GM18505 (cell line): ENCODE results near the gene RBL1.
"Not testable (repeated sequence)": the region's sequence is repeated elsewhere in the genome, so short reads cannot be mapped to it uniquely, and the experiment has no call there.

ENCODE experiments used
- ATAC-seq: cut with Tn5 transposase; IDR thresholded peaks from one replicate; pipeline ENCODE4 v1.9.1; 2021; ENCODE audit not compliant: unreplicated experiment
- POLR2A ChIP-seq: IDR thresholded peaks from 4 replicates; pipeline ENCODE4 v1.6.1; 2011; ENCODE audit warnings: borderline replicate concordance; ENCODE audit not compliant: insufficient read depth, insufficient read length; ENCODE audit errors: extremely low read depth

The RBL1 gene

DNA sequence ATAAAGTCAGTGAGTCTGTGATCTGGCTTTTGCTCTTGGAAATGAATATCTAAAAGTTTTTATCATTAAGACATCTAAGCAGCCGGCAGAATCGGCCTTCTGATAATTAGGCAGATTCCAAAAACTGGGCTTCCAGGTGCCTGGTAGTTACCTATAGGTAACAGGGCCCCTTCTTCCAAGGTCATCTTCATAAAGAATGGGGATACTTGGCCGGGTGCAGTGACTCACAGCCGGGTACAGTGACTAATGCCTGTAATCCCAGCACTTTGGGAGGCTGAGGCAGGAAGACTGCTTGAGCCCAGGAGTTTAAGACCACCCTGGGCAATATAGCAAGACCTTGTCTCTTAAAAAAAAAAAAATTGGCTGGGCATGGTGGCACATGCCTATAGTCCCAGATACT, 12.9 kb upstream of the RBL1 start:
- no peak for TF ChIP-seq POLR2A

DNA sequence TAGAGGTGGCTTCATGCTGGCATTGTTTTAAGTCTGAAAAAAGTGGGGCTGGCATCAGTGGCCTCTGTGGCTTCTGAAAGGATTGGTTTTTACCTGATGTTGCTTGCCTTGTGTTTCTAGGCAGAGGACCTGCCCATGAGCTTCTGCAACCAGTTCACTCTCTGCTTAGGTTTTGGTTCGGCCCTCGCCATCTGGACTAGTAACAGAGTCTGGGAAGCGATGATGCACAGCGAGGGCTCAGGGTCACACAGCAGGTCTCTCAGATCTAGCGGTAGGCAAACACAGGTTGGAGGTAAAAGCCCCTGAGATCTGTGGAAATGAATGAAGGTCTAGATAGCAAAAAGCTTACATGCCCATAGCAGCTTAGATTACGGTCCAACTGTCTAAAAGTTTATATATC, 6.8 kb upstream of the RBL1 start:
- no peak for TF ChIP-seq POLR2A
- ATAC-seq, result no peak

More for the DNA sequence above, 12.9 kb upstream of the RBL1 start:
- no peak for ATAC-seq

DNA sequence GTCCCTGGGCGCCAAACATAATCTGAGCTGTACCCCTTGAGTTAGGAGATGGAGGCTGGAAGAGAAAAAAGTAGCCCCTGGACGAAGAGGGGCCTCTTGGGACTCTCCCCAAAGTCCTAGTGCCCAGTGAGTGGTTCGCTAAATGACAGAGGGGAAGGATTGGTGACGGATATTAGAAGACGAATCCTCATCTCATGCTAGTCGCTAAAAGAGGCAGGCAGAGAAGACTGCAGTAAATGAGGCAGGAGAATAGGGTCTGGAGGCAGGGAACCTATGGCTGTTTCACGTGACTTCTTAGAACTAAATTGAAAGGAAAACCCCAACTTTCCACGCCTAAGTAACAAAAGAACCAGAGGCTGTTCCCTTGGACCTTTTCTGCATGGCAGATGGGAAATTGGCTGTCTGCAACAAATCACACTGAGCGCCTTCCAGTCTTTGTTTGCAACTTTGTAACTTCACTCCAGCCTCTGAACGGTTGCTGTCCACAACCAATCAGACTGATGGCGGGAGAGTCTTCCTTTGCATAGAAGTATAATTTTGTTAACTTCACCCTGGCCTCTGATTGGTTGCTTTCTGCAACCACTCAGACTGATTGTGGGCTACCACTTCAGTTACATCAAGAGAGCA, 731 bp upstream of the RBL1 start:
- ATAC-seq, result no peak
- TF ChIP-seq POLR2A, result no peak

DNA sequence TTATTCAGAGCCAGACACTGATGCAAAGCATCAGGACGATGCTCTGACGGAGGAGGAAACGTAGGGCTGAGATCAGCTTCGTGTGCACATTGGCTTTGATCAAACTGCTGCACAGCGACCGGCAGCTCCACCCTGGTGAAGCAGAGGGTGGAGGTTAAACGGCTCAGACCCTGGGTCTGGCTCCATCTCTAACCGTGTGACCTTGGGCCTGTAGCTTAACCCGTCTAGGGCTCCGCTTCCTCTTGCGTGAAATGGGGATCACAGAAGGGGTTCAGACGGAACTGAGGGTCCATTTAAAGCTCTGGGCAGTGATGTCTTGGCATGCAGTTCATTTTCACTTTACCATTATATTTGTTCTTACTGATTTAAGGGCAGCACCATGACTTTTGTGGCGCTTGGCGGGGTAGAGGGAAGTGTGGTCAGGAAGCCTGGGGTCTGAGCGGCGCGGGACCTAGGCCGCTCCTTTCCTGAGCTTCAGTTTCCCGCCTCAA, 644 bp downstream of the RBL1 start:
- no peak for TF ChIP-seq POLR2A
- peak; percentile 4 for ATAC-seq

DNA sequence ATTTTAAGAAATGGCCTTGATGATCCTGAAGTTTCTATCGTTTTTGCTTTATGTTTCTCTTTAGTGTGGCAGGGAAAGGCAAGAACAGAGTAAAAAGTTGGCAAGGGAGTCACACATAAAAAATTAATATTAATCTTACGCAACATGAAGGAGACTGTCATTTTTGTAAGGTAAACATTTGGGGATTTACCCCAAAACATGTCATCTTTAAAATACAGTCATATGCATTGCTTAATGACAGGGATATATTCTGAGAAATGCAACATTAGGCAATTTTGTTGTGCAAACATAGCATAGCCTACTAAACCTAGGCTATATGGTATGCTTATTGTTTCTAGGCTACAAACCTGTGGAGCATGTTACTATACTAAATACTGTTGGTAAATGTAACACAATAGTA, 5.4 kb downstream of the RBL1 start:
- no peak for ATAC-seq
- TF ChIP-seq POLR2A, result no peak

DNA sequence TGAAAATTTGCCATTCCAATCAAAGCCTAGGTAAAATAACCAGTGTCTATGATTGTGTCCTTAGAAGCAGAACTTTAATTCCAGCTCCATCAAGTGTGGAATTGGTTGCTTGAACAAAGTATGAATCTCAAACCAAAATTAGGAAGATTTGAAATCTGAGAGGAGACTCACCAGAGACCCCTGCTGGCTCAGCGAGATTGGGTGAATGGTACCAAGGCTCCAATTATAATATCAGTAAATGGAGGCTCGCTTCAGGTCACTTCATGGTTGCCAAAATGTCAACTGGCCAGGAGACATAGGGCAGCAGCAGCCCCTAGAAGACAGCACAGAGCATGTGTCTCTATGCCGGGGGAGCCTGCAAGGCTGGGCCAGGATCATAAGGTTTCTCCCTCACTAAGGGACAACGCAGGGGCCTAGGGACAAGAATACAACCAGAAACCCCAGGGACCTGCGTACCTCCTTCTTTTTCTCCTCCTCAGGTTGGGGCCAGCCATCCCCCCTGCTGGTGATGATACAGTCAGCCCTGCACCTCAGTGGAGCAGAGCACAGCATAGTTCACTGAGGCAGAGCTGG, 14.0 kb downstream of the RBL1 start:
- TF ChIP-seq POLR2A, result no peak
- no peak for ATAC-seq

DNA sequence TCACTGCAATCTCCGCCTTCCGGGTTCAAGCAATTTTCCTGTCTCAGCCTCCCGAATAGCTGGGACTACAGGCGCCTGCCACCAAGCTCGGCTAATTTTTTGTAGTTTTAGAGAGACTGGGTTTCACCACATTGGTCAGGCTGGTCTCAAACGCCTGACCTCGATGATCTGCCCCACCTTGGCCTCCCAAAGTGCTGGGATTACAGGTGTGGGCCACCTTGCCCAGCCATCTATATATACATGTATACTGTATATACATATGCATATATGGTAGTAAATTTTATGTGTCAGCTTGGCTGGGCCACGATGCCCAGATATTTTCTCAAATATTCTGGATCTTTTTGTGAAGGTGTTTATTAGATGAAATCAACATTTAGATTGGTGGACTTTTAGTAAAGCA, 18.8 kb downstream of the RBL1 start:
- no peak for TF ChIP-seq POLR2A
- no peak for ATAC-seq

DNA sequence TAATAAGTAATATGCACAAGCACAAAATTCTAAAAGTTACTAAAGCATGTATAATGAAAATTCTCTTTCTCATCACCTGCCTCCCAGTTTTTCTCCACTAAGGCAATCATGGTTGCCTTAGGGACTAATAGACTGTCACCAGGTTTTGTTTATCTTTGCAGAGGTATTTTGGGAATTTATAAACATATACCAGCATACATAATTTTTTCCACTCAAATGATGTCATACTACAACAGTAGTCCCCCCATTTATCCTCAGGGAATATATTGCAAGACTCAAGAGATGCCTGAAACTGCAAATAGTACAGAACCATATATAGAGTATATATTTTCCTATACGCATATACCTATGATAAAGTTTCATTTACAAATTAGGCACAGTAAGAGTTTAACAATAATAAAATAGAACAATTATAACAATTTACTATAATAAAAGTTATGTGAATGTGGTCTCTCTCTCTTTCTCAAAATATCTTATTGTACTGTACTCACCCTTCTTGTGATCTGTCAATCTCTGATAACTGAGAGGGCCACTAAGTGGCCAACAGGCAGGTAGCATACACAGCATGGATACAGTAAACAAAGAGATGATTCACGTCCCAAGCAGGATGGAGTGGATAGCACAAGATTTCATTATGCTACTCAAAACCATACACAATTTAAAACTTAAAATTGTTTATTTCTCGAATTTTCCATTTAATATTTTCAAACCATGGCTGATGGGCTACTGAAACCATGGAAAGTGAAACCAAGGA, 19.7 kb downstream of the RBL1 start:
- ATAC-seq, result no peak
- no peak for TF ChIP-seq POLR2A

DNA sequence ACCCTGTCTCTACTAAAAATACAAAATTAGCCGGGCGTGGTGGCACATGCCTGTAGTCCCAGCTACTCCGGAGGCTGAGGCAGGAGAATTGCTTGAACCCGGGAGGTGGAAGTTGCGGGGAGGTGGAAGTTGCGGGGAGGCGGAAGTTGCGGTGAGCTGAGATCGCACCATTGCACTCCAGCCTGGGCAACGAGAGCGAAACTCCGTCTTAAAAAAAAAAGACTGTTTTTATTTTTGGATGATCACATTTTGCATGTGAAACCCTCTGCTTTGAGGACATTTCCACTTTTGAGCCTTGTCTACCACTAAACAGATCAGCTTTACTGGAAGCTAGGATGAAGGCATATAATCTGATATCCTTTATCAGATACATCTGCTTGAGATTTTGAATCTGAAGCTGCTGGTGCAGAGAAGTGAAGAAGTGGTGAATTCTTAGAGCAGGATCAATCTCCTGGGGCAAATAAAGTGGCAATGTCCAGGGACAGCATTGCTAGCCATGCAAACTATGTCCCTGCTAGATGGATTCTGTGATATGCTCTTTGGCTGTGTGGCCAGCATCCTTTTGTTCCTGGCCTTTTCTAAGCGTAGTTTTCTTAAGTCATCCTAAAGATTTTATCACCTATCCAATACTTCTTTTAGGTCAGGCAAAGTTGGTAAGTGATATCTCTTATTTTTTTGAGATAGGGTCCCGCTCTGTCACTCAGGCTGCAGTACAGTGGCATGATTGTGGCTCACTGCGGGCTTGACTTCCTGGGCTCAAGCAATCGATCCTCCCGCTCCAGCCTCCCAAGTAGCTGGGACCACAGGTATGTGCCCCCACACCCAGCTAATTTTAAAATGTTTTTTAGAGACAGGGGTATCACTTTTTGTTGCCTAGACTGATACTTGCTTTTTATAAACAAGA, 23.3 kb downstream of the RBL1 start:
- no peak for TF ChIP-seq POLR2A
- ATAC-seq, result no peak

DNA sequence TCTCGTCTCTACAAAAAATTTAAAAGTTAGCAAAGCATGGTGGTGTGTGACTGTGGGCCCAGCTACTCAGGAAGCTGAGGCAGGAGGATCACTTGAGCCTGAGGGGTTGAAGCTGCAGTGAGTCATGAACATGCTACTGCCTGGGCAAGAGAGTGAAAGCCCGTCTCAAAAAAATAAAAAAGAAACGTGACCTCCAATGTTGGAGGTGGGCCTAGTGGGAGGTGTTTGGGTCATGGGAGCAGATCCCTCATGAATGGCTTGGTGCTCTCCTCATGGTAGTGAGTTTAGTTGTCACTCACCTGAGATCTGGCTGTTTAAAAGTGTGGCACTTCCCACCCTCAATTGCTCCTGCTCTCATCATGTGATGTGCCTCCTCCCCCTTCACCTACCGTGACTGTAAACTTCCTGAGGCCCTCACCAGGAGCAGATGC, 24.3 kb downstream of the RBL1 start:
- no peak for TF ChIP-seq POLR2A
- no peak for ATAC-seq

DNA sequence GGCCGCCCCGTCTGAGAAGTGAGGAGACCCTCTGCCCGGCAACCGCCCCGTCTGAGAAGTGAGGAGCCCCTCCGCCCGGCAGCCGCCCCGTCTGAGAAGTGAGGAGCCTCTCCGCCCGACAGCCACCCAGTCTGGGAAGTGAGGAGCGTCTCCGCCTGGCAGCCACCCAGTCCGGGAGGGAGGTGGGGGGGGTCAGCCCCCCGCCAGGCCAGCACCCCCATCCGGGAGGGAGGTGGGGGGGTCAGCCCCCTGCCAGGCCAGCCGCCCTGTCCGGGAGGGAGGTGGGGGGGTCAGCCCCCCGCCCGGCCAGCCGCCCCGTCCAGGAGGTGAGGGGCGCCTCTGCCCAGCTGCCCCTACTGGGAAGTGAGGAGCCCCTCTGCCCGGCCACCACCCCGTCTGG, 26.2 kb downstream of the RBL1 start:
- not testable (repeated sequence) for ATAC-seq

DNA sequence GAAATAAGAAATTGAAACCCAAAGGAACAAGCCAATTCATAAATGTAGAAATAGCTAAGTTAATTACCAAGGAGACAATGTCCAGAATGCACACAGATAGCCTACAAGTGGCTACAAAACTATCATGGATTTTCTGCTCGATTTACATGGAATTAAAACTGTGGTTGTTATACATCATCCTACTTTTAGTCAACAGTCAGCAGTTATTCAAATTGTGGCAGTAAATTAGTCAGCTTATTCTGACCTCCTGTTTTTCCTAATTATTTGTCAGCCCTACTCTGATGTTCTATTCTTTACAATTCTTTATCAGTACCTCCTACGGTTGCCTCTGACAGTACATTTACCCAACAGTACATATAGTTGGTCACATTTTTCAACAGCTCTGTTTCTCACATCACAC, 29.6 kb downstream of the RBL1 start:
- TF ChIP-seq POLR2A, result no peak
- no peak for ATAC-seq

DNA sequence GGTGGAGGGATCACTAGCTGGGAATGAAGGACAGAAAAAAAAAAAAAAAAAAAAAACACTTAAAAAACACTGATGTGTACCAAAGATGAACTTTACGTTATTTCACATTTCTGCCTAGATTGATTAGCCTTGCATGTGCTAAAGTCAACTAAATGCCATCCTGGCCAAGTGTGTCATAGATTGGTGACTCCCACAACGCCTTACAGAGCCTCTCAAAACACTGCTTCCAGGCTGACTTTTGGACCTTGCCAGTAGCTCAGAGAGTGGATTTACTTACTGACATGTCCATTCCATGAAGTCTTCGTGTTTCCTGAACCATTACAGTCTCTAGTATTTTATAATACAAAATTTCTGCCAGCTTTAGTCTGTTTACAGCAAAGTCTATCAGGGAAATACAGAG, 40.5 kb downstream of the RBL1 start:
- ATAC-seq, result no peak
- TF ChIP-seq POLR2A, result no peak
